HUDEP-2 (cell line): ENCODE measurements around the gene MAP3K13.
"Not testable (repeated sequence)": the region's sequence is repeated elsewhere in the genome, so short reads cannot be mapped to it uniquely, and the experiment has no call there.

Experiments used
- DNase-seq, 76 experiments: peaks; one replicate each; lab custom pipeline; 2025; ENCODE audit not compliant: unreplicated experiment in 76 of 76; lab: John Stamatoyannopoulos, UW

The MAP3K13 gene

GRCh38 chr3:185340751-185341150, 22.2 kb upstream of the MAP3K13 start:
- DNase-seq, result no peak

GRCh38 chr3:185341616-185342458, 21.1 kb upstream of the MAP3K13 start:
- peak in 4 of 76 experiments; percentile 8 to 27 (median 12) for DNase-seq

GRCh38 chr3:185342459-185343174, 20.3 kb upstream of the MAP3K13 start:
- DNase-seq, result peak in 3 of 76 experiments; percentile 6 to 40 (median 8)

GRCh38 chr3:185347399-185347798, 15.5 kb upstream of the MAP3K13 start:
- DNase-seq, result no peak

DNA sequence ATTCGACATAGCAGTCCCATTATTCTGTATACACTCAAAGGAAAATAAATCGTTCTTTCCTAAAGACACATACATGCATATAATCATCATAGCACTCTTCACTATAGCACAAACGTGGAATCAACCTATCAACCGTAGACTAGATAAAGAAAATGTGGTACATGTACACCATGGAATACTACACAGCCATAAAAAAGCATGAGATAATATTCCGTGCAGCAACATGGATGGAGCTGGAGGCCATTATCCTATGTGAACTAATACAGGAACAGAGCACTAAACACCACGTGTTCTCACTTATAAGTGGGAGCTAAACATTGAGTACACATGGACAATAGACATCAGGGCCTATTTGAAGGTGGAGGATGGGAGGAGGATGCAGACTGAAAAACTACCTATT, 12.1 kb upstream of the MAP3K13 start:
- no peak for DNase-seq

DNA sequence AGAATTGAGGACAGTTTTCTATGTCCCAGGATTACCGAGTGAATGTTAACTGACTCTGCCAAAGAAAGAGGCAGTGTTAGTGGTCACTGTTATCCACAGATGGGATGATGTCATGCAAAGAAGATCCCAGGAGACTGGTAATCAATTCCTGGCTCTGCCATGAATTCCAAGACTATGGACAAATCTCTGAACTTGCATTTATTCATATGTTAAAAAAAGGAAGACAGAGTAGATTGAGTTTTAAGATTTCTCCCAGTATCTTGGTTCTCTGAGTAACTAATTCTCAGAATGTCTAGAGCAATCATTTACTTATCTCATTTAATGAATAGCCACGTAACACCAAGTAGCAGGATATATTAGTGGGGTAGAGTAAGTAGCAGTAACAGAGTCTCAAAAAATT, 11.5 kb upstream of the MAP3K13 start:
- no peak for DNase-seq

DNA sequence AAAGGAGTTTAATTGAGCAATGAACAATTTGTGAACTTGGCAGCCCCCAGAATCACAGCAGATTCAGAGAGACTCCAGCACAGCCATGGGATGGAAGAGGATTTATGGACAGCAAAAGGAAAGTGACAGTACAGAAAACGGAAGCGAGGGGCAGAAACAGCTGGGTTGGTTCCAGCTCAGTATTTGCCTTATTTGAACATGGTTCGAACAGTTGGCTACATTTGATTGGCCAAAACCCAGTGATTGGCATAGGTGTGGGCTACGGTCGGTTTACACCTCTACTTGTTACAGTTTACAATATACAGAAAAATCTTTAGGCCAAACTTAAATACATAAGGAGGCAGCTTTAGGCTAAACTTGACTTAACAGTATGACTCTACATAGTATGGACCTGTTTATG, 9.7 kb upstream of the MAP3K13 start:
- DNase-seq, result no peak

GRCh38 chr3:185353823-185354614, 8.9 kb upstream of the MAP3K13 start:
- peak in 72 of 76 experiments; percentile 2 to 83 (median 51) for DNase-seq

DNA sequence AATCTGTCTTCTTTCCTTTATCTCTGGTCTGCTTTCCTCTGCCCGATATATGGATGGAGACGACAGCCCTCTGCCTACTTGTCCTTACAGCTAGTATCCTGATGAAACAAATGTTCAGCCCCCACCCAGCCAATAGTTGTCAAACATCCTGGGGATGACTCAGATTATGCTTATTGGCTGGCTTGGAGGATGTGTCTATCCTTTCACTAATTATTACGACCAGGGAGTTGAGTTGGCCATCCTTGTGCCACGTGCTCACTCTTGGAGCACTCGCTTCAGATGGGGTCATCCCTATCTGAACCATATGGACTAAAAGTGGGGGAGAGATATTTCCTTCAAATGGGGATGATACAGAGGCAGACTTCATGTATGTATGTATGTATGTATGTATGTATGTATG, 6.4 kb upstream of the MAP3K13 start:
- DNase-seq, result no peak

- no peak for DNase-seq
Measured at GRCh38 chr3:185361920-185362319, 1.0 kb upstream of the MAP3K13 start.

GRCh38 chr3:185363662-185364203, 797 bp downstream of the MAP3K13 start:
- DNase-seq, result no peak

DNA sequence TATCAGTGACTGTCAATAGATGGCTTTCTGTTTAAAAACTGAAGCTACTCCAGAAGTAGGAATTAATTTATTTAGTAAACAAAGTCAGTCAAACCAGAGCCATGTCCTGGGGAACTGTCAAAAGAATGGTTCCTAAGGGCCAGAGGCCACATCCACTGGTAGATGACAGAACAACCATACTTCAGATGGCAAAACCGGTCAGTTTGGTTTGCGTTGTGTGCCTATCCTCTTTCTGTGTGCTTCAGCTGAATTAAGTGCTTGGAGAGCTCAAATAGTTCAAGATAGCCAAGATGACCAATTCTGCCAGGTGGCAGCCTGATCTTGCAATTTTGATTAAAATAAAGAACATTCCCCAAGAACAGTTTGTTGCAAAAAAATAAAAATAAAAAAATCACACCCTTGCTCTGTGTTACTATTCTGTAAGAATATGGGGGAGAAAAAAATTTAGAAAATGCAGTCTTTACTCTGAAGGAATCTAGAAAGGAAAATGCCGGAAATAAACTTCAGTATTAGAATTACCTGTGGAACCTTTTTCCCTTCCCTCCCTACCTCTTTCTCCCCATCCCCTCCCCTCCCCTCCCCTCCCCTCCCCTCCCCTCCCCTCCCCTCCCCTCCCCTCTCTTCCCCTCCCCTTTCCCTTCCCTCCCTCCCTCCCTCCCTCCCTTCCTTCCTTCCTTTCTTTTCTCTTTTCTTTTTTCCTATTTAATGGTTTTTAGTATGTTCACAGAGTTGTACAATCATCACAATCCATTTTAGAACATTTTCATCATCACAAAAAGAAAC, 2.5 kb downstream of the MAP3K13 start:
- DNase-seq, result no peak

- no peak for DNase-seq
Measured at GRCh38 chr3:185366074-185366335, 3.1 kb downstream of the MAP3K13 start.

DNA sequence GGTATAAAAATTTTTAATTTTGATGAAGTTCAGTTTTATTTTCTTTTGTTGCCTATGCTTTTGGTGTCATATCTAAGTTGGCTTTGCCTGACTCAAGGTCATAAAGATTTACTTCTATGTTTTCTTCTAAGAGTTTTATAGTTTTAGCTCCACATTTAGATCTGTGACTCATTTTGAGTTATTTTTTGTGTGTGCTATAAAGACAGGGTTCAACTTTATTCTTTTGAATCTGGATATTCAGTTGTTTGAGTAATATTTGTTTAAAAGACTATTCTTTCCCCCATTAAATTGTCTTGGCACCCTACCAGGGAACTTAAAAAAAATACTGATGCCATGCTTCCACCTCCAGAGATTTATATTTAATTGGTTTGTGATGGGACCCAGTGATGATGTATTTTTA, 4.0 kb downstream of the MAP3K13 start:
- no peak for DNase-seq

- not testable (repeated sequence) for DNase-seq
Measured at GRCh38 chr3:185370349-185370748, 7.4 kb downstream of the MAP3K13 start.

- DNase-seq, result no peak
Measured at GRCh38 chr3:185371306-185372074, 8.6 kb downstream of the MAP3K13 start.

GRCh38 chr3:185381320-185382058, 18.6 kb downstream of the MAP3K13 start:
- no peak for DNase-seq

DNA sequence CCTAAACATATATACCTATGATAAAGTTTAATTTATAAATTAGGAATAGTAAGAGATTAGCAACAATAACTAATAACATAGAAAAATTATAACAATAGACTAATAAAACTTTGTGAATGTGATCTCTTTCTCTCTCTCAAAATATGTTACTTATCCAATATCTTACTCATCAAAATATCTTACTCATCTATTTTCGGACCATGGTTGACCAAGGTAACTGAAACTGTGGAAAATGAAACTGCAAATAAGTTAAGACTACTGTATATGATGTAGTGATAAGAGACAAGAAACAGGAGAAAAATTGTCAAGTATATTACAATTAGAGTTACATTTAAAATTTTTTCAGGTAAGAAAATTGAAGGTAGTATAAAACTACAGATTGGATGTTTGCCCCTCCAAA, 19.2 kb downstream of the MAP3K13 start:
- DNase-seq, result no peak

- not testable (repeated sequence) for DNase-seq
Measured at GRCh38 chr3:185386515-185386914, 23.6 kb downstream of the MAP3K13 start.
